Measurements from ENCODE around the gene IL6.
"Not testable (repeated sequence)": the region's sequence is repeated elsewhere in the genome, so short reads cannot be mapped to it uniquely, and the experiment has no call there.

IL6 gene

DNA sequence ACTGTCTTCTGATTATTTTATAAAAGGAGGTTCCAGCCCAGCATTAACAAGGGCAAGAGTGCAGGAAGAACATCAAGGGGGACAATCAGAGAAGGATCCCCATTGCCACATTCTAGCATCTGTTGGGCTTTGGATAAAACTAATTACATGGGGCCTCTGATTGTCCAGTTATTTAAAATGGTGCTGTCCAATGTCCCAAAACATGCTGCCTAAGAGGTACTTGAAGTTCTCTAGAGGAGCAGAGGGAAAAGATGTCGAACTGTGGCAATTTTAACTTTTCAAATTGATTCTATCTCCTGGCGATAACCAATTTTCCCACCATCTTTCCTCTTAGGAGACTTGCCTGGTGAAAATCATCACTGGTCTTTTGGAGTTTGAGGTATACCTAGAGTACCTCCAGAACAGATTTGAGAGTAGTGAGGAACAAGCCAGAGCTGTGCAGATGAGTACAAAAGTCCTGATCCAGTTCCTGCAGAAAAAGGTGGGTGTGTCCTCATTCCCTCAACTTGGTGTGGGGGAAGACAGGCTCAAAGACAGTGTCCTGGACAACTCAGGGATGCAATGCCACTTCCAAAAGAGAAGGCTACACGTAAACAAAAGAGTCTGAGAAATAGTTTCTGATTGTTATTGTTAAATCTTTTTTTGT lies 2.3 kb downstream of the IL6 start:
- no peak for DNase-seq

DNA sequence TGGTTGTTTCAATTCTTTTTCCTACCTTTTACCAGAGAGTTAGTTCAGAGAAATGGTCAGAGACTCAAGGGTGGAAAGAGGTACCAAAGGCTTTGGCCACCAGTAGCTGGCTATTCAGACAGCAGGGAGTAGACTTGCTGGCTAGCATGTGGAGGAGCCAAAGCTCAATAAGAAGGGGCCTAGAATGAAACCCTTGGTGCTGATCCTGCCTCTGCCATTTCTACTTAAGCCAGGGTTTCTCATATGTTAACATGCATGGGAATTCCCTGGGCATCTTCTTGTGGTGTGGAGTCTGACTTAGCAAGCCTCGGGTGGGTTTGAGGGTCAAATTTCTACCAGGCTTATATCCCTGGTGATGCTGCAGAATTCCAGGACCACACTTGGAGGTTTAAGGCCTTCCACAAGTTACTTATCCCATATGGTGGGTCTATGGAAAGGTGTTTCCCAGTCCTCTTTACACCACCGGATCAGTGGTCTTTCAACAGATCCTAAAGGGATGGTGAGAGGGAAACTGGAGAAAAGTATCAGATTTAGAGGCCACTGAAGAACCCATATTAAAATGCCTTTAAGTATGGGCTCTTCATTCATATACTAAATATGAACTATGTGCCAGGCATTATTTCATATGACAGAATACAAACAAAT lies 3.2 kb downstream of the IL6 start:
- no peak for DNase-seq

DNA sequence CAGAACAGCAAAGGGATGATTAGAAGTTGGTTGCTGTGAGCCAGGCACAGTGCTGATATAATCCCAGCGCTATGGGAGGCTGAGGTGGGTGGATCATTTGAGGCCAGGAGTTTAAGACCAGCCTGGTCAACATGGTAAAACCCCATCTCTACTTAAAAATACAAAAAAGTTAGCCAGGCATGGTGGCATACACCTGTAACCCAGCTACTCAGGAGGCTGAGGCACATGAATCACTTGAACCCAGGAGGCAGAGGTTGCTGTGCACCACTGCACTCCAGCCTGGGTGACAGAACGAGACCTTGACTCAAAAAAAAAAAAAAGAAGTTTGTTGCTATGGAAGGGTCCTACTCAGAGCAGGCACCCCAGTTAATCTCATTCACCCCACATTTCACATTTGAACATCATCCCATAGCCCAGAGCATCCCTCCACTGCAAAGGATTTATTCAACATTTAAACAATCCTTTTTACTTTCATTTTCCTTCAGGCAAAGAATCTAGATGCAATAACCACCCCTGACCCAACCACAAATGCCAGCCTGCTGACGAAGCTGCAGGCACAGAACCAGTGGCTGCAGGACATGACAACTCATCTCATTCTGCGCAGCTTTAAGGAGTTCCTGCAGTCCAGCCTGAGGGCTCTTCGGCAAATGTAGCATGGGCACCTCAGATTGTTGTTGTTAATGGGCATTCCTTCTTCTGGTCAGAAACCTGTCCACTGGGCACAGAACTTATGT lies 4.1 kb downstream of the IL6 start:
- DNase-seq, result no peak

DNA sequence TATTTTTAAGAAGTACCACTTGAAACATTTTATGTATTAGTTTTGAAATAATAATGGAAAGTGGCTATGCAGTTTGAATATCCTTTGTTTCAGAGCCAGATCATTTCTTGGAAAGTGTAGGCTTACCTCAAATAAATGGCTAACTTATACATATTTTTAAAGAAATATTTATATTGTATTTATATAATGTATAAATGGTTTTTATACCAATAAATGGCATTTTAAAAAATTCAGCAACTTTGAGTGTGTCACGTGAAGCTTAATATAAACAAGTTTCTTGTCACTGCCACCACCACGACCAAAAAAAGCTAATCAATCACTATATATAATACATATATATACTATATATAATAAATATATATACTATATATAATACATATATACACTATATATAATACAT lies 4.8 kb downstream of the IL6 start:
- DNase-seq, result no peak

DNA sequence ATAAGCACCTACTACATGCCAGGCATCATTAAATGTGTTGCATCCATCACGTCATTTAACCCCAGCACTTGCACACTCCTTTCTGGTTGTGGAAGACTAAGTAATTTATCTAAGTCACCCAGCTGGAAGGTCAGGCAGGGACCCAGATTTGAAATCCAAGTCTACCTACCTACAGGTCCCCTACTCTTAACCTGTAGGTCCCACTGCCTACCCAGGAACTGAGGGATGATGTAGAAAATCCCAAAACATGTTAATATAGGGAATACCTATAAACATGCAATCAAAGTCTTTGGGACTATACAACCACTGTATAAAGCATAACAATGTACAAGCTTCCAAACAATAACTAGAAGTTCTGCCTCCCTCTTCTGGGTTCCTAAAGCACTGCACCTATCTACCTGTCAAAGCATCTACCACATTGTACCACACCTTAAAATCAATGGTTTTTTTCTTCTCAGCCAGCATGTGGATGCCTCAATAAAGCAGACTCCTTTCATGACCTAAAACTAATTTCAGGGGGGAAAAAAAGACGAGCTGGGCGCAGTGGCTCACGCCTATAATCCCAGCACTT lies 5.6 kb downstream of the IL6 start:
- DNase-seq, result peak in 1 of 2 donors; percentile 4

DNA sequence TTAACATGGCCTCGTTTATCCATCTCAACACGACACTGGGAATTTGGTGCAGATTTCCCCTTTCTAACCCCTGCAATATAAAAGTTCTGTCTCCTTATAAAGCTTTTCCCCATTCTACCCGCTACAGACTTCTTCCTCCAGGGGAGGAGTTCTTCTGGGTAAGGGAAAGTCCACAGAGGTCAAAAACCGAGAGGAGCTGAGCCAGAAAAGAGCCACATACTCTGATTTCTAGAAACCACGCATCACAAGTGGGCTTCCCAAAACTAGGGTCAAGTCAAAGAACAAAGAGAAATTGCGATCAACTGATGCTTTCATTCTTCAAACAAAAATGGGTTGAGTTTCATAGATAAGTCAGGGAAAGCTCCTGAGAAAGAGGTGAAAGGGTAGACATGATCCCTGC lies 6.8 kb downstream of the IL6 start:
- DNase-seq, result no peak

DNA sequence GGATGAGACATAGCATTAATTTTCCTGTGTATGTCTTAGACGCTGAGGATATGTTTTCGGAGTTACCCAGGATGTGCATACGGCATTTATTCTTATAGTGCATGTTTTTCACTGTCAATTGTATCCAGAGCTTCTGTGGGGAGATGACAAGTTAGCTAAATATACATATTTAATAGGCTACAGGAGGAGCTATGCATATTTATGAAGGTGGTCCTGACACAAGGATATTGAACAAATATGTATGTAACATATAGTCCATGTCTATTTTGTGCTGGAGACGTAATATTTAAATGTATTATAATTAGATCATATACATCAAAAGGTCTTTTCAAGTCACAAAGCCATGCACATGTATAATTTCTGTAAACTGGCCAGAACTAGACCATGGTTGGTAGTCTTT lies 16.0 kb downstream of the IL6 start:
- no peak for DNase-seq

DNA sequence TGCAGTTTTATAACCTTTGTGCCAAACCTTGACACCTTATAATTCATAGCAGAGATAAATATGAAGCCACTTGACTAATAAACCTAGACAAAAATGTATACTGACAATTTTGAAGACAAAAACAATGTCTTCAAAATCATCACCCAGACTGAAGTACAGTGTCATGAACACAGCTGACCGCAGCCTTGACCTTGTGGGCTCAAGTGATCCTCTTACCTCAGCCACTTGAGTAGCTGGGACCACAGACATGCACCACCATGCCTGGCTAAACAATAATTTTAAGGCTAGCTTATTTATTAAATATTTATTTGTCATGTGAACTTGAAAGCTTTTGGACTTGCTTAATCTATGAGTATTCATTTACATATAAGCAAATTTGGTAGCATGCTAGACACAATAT lies 24.3 kb downstream of the IL6 start:
- no peak for DNase-seq

DNA sequence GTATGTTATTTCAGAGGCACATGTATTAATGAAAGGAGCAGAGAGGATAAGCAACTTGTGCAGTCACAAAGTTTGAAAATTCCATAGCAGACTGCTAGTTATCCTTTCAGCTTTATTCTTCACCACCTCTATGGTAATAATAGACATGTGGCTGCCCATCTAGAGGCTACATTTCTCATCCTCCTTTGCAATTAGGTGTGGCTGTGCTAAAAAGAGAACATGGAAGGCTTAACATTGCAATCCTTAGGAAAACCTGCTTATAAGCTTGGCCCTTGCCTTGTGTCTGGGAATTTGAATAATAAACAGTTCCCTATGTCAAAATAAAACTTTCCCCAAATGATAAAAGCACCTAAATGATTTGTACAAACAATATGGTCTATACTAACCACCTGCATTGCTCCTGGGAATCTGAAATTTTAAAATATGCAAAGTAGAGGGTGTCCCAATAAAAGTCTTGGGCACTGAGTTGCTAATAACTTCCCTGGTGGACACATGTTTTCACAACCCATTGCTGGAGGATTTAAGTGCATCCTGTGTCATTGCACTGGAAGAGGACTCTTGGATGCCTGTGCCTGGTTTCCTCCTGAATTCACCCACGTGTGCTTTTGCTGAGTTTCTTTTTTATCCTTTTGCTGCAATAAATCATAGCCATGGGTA lies 30.5 kb downstream of the IL6 start:
- DNase-seq, result no peak

DNA sequence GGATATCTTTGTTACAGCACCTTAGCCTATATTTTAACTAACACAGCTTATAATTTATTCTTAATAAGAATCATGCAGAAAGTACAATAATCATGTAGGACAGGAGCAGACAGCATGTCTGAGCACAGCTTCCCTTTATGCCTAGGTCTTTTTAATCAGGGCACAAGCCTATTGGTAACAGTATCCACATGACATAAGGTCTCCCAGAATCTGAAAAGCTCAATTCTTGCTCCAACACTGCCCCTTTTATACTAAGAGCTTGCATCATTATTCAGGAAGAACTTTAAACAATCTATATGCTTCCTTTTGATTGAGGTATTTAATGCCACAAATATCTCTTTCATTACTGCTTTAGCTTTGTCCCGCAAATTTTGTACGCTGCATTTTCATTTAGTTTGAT lies 31.6 kb downstream of the IL6 start:
- DNase-seq, result no peak

DNA sequence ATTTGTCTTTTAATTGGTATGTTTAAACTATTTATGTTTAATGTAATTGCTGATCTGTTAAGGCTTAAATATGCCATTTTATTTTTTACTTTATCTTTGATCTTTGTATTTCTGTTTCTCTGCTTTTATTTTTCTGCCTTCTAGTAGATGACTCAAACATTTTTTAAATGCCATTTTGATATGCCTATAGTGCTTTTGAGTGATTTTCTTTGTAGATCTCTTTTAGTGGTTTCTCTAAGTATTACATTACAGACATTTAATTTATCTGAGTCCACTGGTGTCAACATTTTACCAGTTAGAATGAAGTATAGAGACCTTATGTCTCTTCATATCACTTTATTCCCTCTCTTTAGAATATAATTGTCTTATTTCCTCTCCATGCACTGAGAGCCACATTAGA lies 32.7 kb downstream of the IL6 start:
- DNase-seq, result no peak

DNA sequence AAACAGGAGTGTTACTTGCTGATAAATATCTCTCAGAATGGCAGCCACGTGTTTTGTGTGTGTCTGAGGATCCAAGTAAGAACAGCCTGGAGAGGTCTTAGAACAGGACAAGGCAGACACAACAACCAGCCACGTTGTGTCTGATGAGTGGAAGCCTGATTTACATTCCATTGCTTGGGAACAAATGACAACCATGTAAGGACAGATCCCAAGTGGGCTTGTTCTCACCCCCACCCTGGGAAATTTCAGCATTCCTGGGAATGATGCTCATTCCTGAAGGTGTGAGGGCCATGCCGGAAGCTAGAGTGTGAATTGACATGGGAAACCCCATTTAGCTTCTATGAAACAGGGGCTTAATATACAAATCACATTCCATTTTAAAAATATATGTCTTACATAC lies 35.9 kb downstream of the IL6 start:
- DNase-seq, result no peak

DNA sequence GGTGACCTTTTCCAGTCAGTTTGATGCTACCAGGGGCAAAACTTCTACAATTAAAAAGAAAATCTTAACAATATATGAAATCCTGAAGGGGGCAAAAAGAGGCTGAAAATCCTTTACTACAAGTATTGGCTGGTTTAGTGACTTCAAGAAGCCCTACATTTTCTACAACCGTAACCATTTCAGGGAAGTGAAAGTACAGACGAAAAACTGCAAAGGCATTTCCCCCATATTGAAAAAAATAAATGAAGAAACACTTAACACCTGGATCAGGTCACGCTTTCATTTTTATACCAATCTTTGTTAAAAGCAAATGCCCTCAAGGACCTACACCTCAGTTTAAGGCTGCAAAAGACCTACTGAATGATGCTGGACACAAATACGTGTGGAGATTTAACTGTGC lies 38.6 kb downstream of the IL6 start:
- DNase-seq, result no peak

DNA sequence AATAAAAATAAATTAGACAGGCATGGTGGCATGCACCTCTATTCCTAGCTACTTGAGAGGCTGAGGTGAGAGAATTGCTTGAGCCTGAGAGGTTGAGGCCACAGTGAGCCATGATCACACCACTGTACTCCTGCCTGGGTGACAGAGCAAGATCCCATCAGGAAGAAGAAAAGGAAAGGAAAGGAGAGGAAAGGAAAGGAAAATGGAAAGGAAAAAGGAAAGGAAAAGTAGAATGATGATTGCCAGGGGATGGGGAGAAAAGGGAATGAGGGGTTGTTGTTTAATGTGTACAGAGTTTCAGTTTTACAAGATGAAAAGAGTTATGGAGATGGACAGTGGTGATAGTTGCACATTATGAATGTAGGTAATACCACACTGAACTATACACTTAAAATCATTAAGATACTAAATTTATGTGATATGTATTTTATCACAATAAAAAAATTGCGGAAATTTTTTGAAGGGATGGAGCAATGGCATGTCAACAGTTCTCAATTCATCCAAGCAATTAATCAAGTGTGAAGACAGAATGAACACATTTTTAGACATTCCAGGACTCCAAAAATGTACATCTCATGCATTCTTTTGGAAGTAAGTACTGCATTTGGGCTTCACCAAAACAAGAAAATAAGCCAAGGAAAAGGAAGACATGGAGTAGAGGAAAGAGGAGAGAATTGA lies 44.3 kb downstream of the IL6 start:
- no peak for DNase-seq

DNA sequence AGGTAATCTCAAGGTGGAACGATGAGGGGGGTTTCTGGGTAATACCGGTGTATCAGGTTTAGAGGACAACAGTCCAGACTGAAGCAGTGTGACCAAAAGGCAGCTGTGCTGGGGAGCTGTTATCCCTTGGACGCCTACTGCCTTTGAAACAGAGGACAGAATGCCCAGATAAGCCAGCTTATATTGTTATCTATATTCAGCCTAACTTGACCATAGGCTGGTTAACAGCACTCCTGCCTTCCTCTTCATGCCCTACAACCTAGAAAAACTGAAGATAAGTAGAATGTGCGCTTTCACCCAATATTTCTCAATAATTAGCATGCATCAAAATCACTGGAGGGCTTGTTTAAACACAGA lies 44.9 kb downstream of the IL6 start:
- DNase-seq, result no peak

DNA sequence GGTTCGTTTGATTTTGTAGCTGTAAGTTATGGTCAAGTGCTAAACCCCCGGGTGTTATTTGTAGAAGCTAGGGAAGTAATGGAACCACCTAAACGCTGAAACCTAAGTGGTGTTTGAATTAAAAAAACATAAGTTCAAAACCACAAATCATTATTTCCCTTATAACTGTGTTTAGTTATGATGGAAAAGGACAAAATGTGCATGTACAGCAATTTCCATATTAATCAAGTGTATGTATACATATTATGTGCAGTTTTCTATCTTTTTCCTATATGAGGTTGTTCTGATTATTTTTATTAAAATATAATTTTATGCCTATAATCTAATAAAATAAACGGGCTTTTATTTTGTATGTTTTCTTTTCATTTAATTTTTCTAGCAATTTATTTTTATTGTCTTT lies 45.9 kb downstream of the IL6 start:
- DNase-seq, result no peak

DNA sequence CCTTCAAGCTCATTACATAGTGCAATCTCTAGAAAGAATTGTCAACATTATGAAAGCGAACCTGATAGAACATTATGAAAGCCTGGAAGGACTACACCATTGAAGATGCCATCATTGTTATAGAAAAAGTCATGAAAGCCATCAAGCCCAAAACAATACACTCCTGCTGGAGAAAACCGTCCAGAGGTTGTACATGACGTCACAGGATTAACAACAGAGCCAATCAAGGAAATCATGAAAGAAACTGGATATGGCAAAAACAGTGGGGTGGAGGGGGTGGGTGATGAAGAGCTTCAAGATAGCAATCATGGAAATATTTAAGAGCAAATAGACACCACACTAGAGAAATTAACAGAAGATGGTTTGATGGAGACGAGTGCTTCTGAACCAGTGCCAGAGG lies 50.0 kb downstream of the IL6 start:
- no peak for DNase-seq

DNA sequence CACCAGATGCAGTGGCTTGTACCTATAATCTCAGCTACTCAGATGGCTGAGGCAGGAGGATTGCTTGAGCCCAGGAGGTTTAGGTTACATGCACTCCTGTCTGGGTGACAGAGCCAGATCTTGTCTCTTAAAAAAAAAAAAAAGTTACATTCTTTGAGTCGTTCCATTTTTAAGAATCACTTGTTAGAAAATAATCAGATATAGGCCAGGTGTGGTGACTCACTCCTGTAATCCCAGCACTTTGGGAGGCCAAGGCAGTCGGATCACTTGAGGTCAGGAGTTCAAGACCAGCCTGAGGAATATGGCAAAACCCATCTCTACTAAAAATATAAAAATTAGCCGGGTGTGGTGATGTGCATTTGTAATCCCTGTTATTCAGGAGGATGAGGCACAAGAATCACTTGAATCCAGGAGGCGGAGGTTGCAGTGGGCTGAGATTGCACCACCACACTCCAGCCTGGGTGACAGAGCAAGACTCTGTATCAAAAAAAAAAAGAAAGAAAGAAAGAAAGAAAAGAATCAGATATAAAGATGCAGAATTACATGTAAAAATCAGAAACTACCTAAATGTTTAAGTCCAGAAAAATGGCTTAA lies 52.8 kb downstream of the IL6 start:
- not testable (repeated sequence) for DNase-seq

DNA sequence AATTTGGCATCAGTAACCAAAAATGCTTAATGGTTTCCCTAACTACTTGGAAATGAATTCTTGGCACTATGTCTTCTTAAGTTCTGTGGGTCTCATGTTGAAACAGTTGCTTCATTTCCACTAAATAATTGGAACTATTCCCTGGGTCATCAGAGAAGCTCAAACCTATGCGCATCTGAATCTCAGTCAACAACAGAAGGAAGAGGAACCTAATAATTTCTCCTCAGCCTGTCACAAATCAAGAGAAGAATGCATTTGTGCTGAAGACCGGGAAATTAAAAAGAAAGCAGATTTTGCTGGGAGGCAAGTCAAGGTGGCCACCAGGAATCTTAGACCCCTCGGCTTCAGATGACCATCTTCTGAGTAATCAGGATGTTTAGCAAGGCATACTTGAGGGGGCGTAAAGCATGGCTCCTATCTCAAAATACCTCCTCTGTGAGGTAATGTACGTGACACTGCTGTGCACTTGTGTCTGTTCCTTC lies 54.3 kb downstream of the IL6 start:
- no peak for DNase-seq
